ENCODE measurements around the gene ASPM. TPM values are rescaled to one million over a fixed set of nuclear protein-coding genes. Genes with fewer than 3 reads are reported as not detected.

The ASPM gene
- total and polyA plus RNA-seq, 2 of the 8 experiments (the other 6 are each of a cell fraction or from before 2014, with no cell fraction given): 5.1 to 50.3 TPM

GRCh38 chr1:197171531-197171930 lies 25.1 kb upstream of the ASPM start:
- no peak overlapping the region for H3K9ac ChIP-seq (replicated peaks in 1 of 4; ENCODE audit: extremely low read depth in 1 of 4, low read depth in 3 of 4, low read length in 3 of 4)
- no peak overlapping the region for H4K91ac ChIP-seq (replicated peaks; ENCODE audit: insufficient read length, low read length)
- H3K36me3 ChIP-seq (ENCODE audit: control insufficient read depth in 2 of 4, insufficient read depth in 4 of 4, low read length in 3 of 4): peaks cover 0 to 27% (median 0%) of the 10 kb centered on the region in 4 experiments; a peak in 2 of 8 replicates
- H2BK5ac ChIP-seq (ENCODE audit: low read depth, low read length): no peak overlapping the region
- CTCF ChIA-PET (ENCODE audit: partially characterized antibody): interaction anchor here (2.0 kb wide), 1 partner anchor 8 kb away, joined by 7 read pairs; no protein-coding TSS in a partner anchor
- H2BK12ac ChIP-seq (ENCODE audit: low read depth, low read length): no peak overlapping the region
- no peak overlapping the region for H4K5ac ChIP-seq (ENCODE audit: insufficient read length, low read depth, low read length)
- H3K14ac ChIP-seq (ENCODE audit: insufficient read length): no peak overlapping the region
- no peak overlapping the region for H2BK120ac ChIP-seq (replicated peaks; ENCODE audit: low read depth, low read length)
- H3K9me3 ChIP-seq (ENCODE audit: insufficient read depth in 2 of 2, low read depth in 1 of 2, low read length in 1 of 2): no peaks in the 10 kb centered on the region
- H3K18ac ChIP-seq (ENCODE audit: extremely low read depth, low read length): no peak overlapping the region
- H3K23me2 ChIP-seq (ENCODE audit: low read depth, low read length): no peaks in the 10 kb centered on the region
- H4K8ac ChIP-seq (ENCODE audit: extremely low read depth, insufficient read depth, low read length): no peak overlapping the region
- POLR2A ChIA-PET (ENCODE audit: partially characterized antibody): no interaction called here
- no peak overlapping the region for H3K4me3 ChIP-seq (ENCODE audit: extremely low read depth in 1 of 4, insufficient read depth in 2 of 4, low read depth in 3 of 4, low read length in 4 of 4)
- H3K4me2 ChIP-seq (ENCODE audit: insufficient read depth in 1 of 2, low read depth in 2 of 2, low read length in 2 of 2): no peak overlapping the region
- no peaks in the 10 kb centered on the region for H3K79me1 ChIP-seq (ENCODE audit: low read depth, low read length)
- FAIRE-seq (no peak), DNase-seq (ENCODE audit: low read depth in 1 of 2, low spot score in 2 of 2) (no peak)
- no peak overlapping the region for H2BK20ac ChIP-seq (ENCODE audit: low read length)
- H3K27me3 ChIP-seq (replicated peaks in 1 of 4; ENCODE audit: control insufficient read depth in 3 of 4, extremely low read depth in 1 of 4, insufficient read depth in 3 of 4, low read length in 3 of 4): no peaks in the 10 kb centered on the region
- H4K20me1 ChIP-seq (replicated peaks in 1 of 2; ENCODE audit: control insufficient read depth in 1 of 2, insufficient read depth in 2 of 2, low read length in 2 of 2): no peaks in the 10 kb centered on the region
- H3K56ac ChIP-seq (replicated peaks; ENCODE audit: insufficient read length, low read depth, low read length): no peak overlapping the region
- H3K79me2 ChIP-seq (ENCODE audit: control insufficient read depth in 1 of 2, insufficient read depth in 2 of 2, low read length in 2 of 2): no peaks in the 10 kb centered on the region
- H2AFZ ChIP-seq (ENCODE audit: low read length): no peak overlapping the region
- no peak overlapping the region for H3K4ac ChIP-seq (replicated peaks; ENCODE audit: insufficient read length, low read depth, low read length)
- no peak overlapping the region for H2BK15ac ChIP-seq (ENCODE audit: low read length)
- 70% methylated on average over 2 of the region's 2 CpGs; no CpG with 5 or more reads in 1 of the 2 experiments for WGBS, 2 experiments (ENCODE audit: extremely low coverage in 1 of 2, insufficient coverage in 1 of 2, insufficient read length in 1 of 2, insufficient replicate concordance in 2 of 2, low coverage in 1 of 2, low lambda C conversion rate in 2 of 2, missing lambda C conversion rate in 1 of 2)
- H3K27ac ChIP-seq (ENCODE audit: low read depth, low read length): no peak overlapping the region
- no peak overlapping the region for H3K23ac ChIP-seq (ENCODE audit: insufficient read length)
- no peak overlapping the region for H2AK5ac ChIP-seq (ENCODE audit: low read depth, low read length)
- H3K4me1 ChIP-seq (replicated peaks in 1 of 4; ENCODE audit: control insufficient read depth in 3 of 4, insufficient read depth in 4 of 4, low read length in 3 of 4): no peaks in the 10 kb centered on the region
- TF ChIP-seq NANOG (IDR thresholded peaks at IDR 0.05; ENCODE audit: insufficient read depth, low read depth, low read length, poor library complexity, severe bottlenecking) (no peak), GTF2F1 (IDR thresholded peaks at IDR 0.05; ENCODE audit: borderline replicate concordance, low read depth, low read length) (no peak), SP1 (IDR thresholded peaks at IDR 0.05; ENCODE audit: low read depth, low read length) (no peak), EGR1 (IDR thresholded peaks at IDR 0.05; ENCODE audit: borderline replicate concordance, low read depth, low read length) (no peak), MAX (IDR thresholded peaks at IDR 0.05) (no peak), SIX5 (IDR thresholded peaks at IDR 0.05; ENCODE audit: low read depth, low read length) (no peak), SUZ12 (IDR thresholded peaks at IDR 0.05; ENCODE audit: low read length) (no peak), CTCF (IDR thresholded peaks at IDR 0.05; ENCODE audit: control extremely low read depth in 1 of 3, insufficient read depth in 1 of 3, low read depth in 1 of 3, low read length in 3 of 3) (no peak), RAD21 (IDR thresholded peaks at IDR 0.05 in 1 of 2, conservative IDR thresholded peaks at IDR 0.05 in 1 of 2; ENCODE audit: low read depth in 2 of 2, low read length in 2 of 2) (no peak), ASH2L (IDR thresholded peaks at IDR 0.05; ENCODE audit: low read length) (no peak), CEBPB (IDR thresholded peaks at IDR 0.05; ENCODE audit: low read depth, low read length) (no peak), GABPA (IDR thresholded peaks at IDR 0.05; ENCODE audit: borderline replicate concordance, insufficient read depth, low read length) (no peak)

Measured in H1 (cell line).